Endothelial cell of umbilical vein (primary cell): ENCODE results near the gene TUBB3. TPM values are rescaled to one million over a fixed set of nuclear protein-coding genes. Genes with fewer than 3 reads are reported as not detected.

ENCODE experiments used
- BruUV-seq: library from RNA; stranded (reverse); fragments of 400-500 nt; replicated peaks from 2 replicates; lab custom pipeline; 2021; lab: Mats Ljungman, UMichigan
- CTCF ChIA-PET: fragments of 300-600, 350-600 bp; sonication (Branson Sonifier 250); formaldehyde crosslinking; loops from one replicate; lab custom pipeline; 2021; ENCODE audit warnings: antibody characterized with exemption, inconsistent platforms; lab: Charles Lee
- POLR2A ChIA-PET: fragments of 300-600, 350-600 bp; sonication (Branson Sonifier 250); formaldehyde crosslinking; loops from one replicate; lab custom pipeline; 2021; ENCODE audit warnings: antibody characterized with exemption, inconsistent platforms; lab: Charles Lee
- DNase-seq: peaks from one replicate; pipeline ENCODE4 v3.0.0-alpha.2; 2011; ENCODE audit warnings: low read depth, low spot score
- FAIRE-seq: peaks from 2 replicates; lab custom pipeline; 2011; peaks lifted over from hg19 to GRCh38; lab: Jason Lieb, UNC
- H2AFZ ChIP-seq: 2 replicates; pipeline ENCODE4 v1.6.0; 2012; ENCODE audit warnings: low read depth, low read length, control low read depth, inconsistent platforms
- H3K27ac ChIP-seq: 2 replicates; pipeline ENCODE4 v1.5.1; 2011; ENCODE audit warnings: low read depth, mild to moderate bottlenecking, control low read depth, low read length, moderate library complexity; ENCODE audit not compliant: insufficient read depth
- H3K27me3 ChIP-seq, 2 experiments: 2 replicates each; pipeline versions ENCODE4 v1.6.0 to v1.6.1; 2011; ENCODE audit warnings: low read length in 2 of 2, mixed read lengths in 1 of 2; ENCODE audit not compliant: control insufficient read depth in 2 of 2, insufficient read depth in 2 of 2
- H3K36me3 ChIP-seq, 2 experiments: 2 replicates in 1 of 2; 3 replicates in 1 of 2; pipeline ENCODE4 v1.5.1; 2011; ENCODE audit warnings: low read length in 2 of 2, mild to moderate bottlenecking in 1 of 2, moderate library complexity in 1 of 2; ENCODE audit not compliant: control insufficient read depth in 2 of 2, insufficient read depth in 2 of 2; ENCODE audit errors: extremely low read depth in 1 of 2
- H3K4me1 ChIP-seq: 3 replicates; pipeline ENCODE4 v1.5.1; 2011; ENCODE audit warnings: mild to moderate bottlenecking, low read length; ENCODE audit not compliant: control insufficient read depth, insufficient read depth; ENCODE audit errors: extremely low read depth
- H3K4me2 ChIP-seq: 2 replicates; pipeline ENCODE4 v1.6.1; 2011; ENCODE audit warnings: low read length, control low read depth, mixed read lengths; ENCODE audit not compliant: insufficient read depth
- H3K4me3 ChIP-seq, 3 experiments: fragments of 200-600 bp in 1 of 3; sonication (generic), shearing (Covaris generic) in 1 of 3; replicated peaks in 1 of 3; 2 replicates each; pipeline ENCODE4 v1.5.1; 2011 to 2016; ENCODE audit warnings: control low read depth in 3 of 3, low read length in 3 of 3, mild to moderate bottlenecking in 2 of 3, inconsistent platforms in 1 of 3, low read depth in 1 of 3, moderate library complexity in 1 of 3; ENCODE audit not compliant: insufficient read depth in 1 of 3
- H3K79me2 ChIP-seq: 2 replicates; pipeline ENCODE4 v1.6.0; 2012; ENCODE audit warnings: low read length, inconsistent platforms; ENCODE audit not compliant: control insufficient read depth, insufficient read depth
- H3K9ac ChIP-seq: replicated peaks from 2 replicates; pipeline ENCODE3; 2011; ENCODE audit warnings: low read length, control low read depth; ENCODE audit not compliant: insufficient read depth; ENCODE audit errors: extremely low read depth
- H3K9me1 ChIP-seq: replicated peaks from 3 replicates; pipeline ENCODE4 v1.6.0; 2011; ENCODE audit warnings: mild to moderate bottlenecking, low read length; ENCODE audit not compliant: control insufficient read depth, insufficient read depth; ENCODE audit errors: extremely low read depth
- H3K9me3 ChIP-seq: replicated peaks from 2 replicates; pipeline ENCODE4 v1.5.1; 2012; ENCODE audit warnings: low read length, inconsistent platforms; ENCODE audit not compliant: control insufficient read depth, insufficient read depth
- H4K20me1 ChIP-seq: replicated peaks from 2 replicates; pipeline ENCODE3; 2011; ENCODE audit warnings: mild to moderate bottlenecking, low read length; ENCODE audit not compliant: control insufficient read depth, insufficient read depth; ENCODE audit errors: extremely low read depth
- CTCF ChIP-seq, 2 donors: IDR thresholded peaks; 1 replicate in 1 of 2; 2 replicates in 1 of 2; pipeline ENCODE4 v1.5.1; 2011; ENCODE audit warnings: low read length in 2 of 2, mild to moderate bottlenecking in 2 of 2, moderate library complexity in 2 of 2, control low read depth in 1 of 2, inconsistent platforms in 1 of 2, low read depth in 1 of 2; ENCODE audit not compliant: insufficient read depth in 1 of 2; ENCODE audit errors: extremely low read depth in 1 of 2
- EZH2 ChIP-seq: IDR thresholded peaks from 2 replicates; pipeline ENCODE4 v1.6.1; 2012; ENCODE audit warnings: borderline replicate concordance, low read depth, mild to moderate bottlenecking, moderate library complexity, low read length, inconsistent platforms; ENCODE audit not compliant: severe bottlenecking
- FOS ChIP-seq: IDR thresholded peaks from 2 replicates; pipeline ENCODE4 v1.6.1; 2011; ENCODE audit warnings: mild to moderate bottlenecking, low read length, moderate library complexity, borderline replicate concordance; ENCODE audit not compliant: insufficient read depth
- GATA2 ChIP-seq: IDR thresholded peaks from 2 replicates; pipeline ENCODE4 v1.7.0; 2011; ENCODE audit warnings: low read depth, mild to moderate bottlenecking, moderate library complexity, mixed read lengths, low read length; ENCODE audit not compliant: insufficient read length, insufficient read depth
- JUN ChIP-seq: IDR thresholded peaks from 2 replicates; pipeline ENCODE4 v1.6.1; 2011; ENCODE audit warnings: borderline replicate concordance, low read depth; ENCODE audit not compliant: insufficient read length, insufficient read depth
- MYC ChIP-seq: IDR thresholded peaks from one replicate; pipeline ENCODE4 v1.6.1; 2011; ENCODE audit warnings: mild to moderate bottlenecking, low read depth, low read length
- POLR2A ChIP-seq: IDR thresholded peaks from 2 replicates; pipeline ENCODE4 v1.6.1; 2012; ENCODE audit warnings: low read depth, mild to moderate bottlenecking, control low read depth, low read length
- POLR2AphosphoS5 ChIP-seq: IDR thresholded peaks from 2 replicates; pipeline ENCODE4 v1.6.1; 2012; ENCODE audit warnings: low read depth, mild to moderate bottlenecking, control low read depth, low read length, moderate library complexity; ENCODE audit not compliant: insufficient read depth
- dilution Hi-C: fragments of 300-500 bp; cut with MboI; formaldehyde crosslinking; loops from one replicate; pipeline ENCODE4 v1.15.0; 2019; ENCODE audit warnings: low sequenced_read_pairs; ENCODE audit not compliant: extremely low pct_ligation_motif_present
- intact Hi-C: fragments of 100-400 bp; cut with micrococcal nuclease; formaldehyde crosslinking; loops from one replicate; pipeline ENCODE4 v1.10.0; 2022
- polyA plus RNA-seq, 4 experiments: library from polyadenylated mRNA; depleted of rRNA in 3 of 4; stranded (reverse) in 3 of 4; unstranded in 1 of 4; fragments of >200 nt; gene quantifications; 2 replicates each; pipeline versions ENCODE4 v1.2.1 to v1.2.3, GENCODE V29; 2011 to 2012; ENCODE audit warnings: missing spikeins in 1 of 4
- total RNA-seq: library from RNA; stranded (reverse); gene quantifications from 2 replicates; pipeline ENCODE4 v1.2.3, GENCODE V29; 2021
- TF ChIP-seq, protein P1 (sequence below): IDR thresholded peaks from 2 replicates; pipeline ENCODE4 v1.6.1; 2011; ENCODE audit not compliant: insufficient read depth, insufficient read length

Gene TUBB3
- total and polyA plus RNA-seq, 2 donors (not counting 3 experiments of a cell fraction or from before 2014, with no cell fraction given), result 170 to 215 TPM

GRCh38 chr16:89983536-89983935, 60.4 kb downstream of the TUBB3 start:
- Histone ChIP-seq H3K27ac (no peak overlapping the region), H3K4me3 (no peak overlapping the region), H2AFZ (no peak overlapping the region), H3K9me3 (no peaks in the 10 kb centered on the region), H3K36me3 (peaks cover 13 to 44% of the 10 kb centered on the region in 2 experiments), H4K20me1 (no peaks in the 10 kb centered on the region), H3K9ac (no peak overlapping the region), H3K27me3 (no peaks in the 10 kb centered on the region), H3K79me2 (no peaks in the 10 kb centered on the region), H3K9me1 (no peaks in the 10 kb centered on the region), H3K4me2 (no peak overlapping the region), H3K4me1 (no peaks in the 10 kb centered on the region)
- dilution Hi-C loops, result no loop called here
- no TSS peak for BruUV-seq
- CTCF ChIA-PET, result no interaction called here
- no peak for FAIRE-seq
- POLR2A ChIA-PET, result interaction anchor here (1.5 kb wide), 1 partner anchor 8 kb away, joined by 5 read pairs; no protein-coding TSS in a partner anchor
- intact Hi-C loops, result no loop called here
- no peak for TF ChIP-seq FOS
- TF ChIP-seq POLR2A, result no peak
- TF ChIP-seq GATA2, result no peak
- TF ChIP-seq POLR2AphosphoS5, result no peak
- TF ChIP-seq JUN, result no peak
- TF ChIP-seq, protein P1, sequence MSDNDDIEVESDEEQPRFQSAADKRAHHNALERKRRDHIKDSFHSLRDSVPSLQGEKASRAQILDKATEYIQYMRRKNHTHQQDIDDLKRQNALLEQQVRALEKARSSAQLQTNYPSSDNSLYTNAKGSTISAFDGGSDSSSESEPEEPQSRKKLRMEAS, result no peak
- no peak for TF ChIP-seq CTCF (IDR thresholded peaks at IDR 0.05; ENCODE audit: extremely low read depth in 1 of 2, insufficient read depth in 1 of 2, low read depth in 1 of 2, low read length in 2 of 2)
- no peak for TF ChIP-seq EZH2
- no peak for TF ChIP-seq MYC
- no peak for DNase-seq
